ENCODE data around the gene MT1G. TPM values are rescaled to one million over a fixed set of nuclear protein-coding genes. Genes with fewer than 3 reads are reported as not detected.
A peak's percentile ranks its signal among the peaks of the same experiment; 100 is the strongest.

MT1G gene
- total and polyA plus RNA-seq, 4 donors, result 5.3 to 118 (median 31.5) TPM

- Histone ChIP-seq H3K36me3 (ENCODE audit: control insufficient read depth in 1 of 2, insufficient read depth in 2 of 2, low read length in 1 of 2) (no peaks in the 10 kb centered on the region), H3K27me3 (ENCODE audit: control insufficient read depth in 1 of 2, insufficient read depth in 2 of 2, low read length in 1 of 2) (no peaks in the 10 kb centered on the region), H3K9me3 (ENCODE audit: control insufficient read depth, low read length) (no peaks in the 10 kb centered on the region), H3K4me3 (ENCODE audit: low read length in 2 of 2) (no peak within 1 kb of the TSS), H3K27ac (ENCODE audit: low read depth in 1 of 2, low read length in 2 of 2) (peak within 1 kb of the TSS in 1 of 2 donors; percentile 39), H3K4me1 (ENCODE audit: control insufficient read depth in 1 of 2, insufficient read depth in 2 of 2, low read length in 2 of 2) (no peaks in the 10 kb centered on the region)
- intact Hi-C loops (cut with DNase I), result no loop called here
- ATAC-seq (ENCODE audit: low FRiP score), result peak; percentile 90
- 20 to 23% methylated on average over 68 of the region's 68 CpGs for WGBS, 2 donors
- DNase-seq, result peak; percentile 89 to 95
These were observed 29.8 kb downstream of the MT1G start, which contains the start of gene MT1A for GRCh38 chr16:56637814-56638750. Gene MT1A, plus strand, starts transcription at chr16:56638666. Its CDS starts 73 bp downstream, at chr16:56638739.

GRCh38 chr16:56636616-56637413 lies 31.1 kb downstream of the MT1G start:
- 85% methylated on average over 9 of the region's 9 CpGs for WGBS, 2 donors
- H3K36me3 ChIP-seq (ENCODE audit: control insufficient read depth in 1 of 2, insufficient read depth in 2 of 2, low read length in 1 of 2), result no peaks in the 10 kb centered on the region
- DNase-seq (no peak), ATAC-seq (ENCODE audit: low FRiP score) (no peak)
- intact Hi-C loops (cut with DNase I), result no loop called here
- no peaks in the 10 kb centered on the region for H3K9me3 ChIP-seq (ENCODE audit: control insufficient read depth, low read length)
- H3K27ac ChIP-seq (ENCODE audit: low read depth in 1 of 2, low read length in 2 of 2), result no peak overlapping the region
- H3K4me1 ChIP-seq (ENCODE audit: control insufficient read depth in 1 of 2, insufficient read depth in 2 of 2, low read length in 2 of 2), result no peaks in the 10 kb centered on the region
- no peaks in the 10 kb centered on the region for H3K27me3 ChIP-seq (ENCODE audit: control insufficient read depth in 1 of 2, insufficient read depth in 2 of 2, low read length in 1 of 2)
- H3K4me3 ChIP-seq (ENCODE audit: low read length in 2 of 2), result no peak overlapping the region

GRCh38 chr16:56635441-56635967 lies 32.4 kb downstream of the MT1G start:
- Histone ChIP-seq H3K4me1 (ENCODE audit: control insufficient read depth in 1 of 2, insufficient read depth in 2 of 2, low read length in 2 of 2) (no peaks in the 10 kb centered on the region), H3K36me3 (ENCODE audit: control insufficient read depth in 1 of 2, insufficient read depth in 2 of 2, low read length in 1 of 2) (no peaks in the 10 kb centered on the region), H3K27ac (ENCODE audit: low read depth in 1 of 2, low read length in 2 of 2) (no peak overlapping the region), H3K9me3 (ENCODE audit: control insufficient read depth, low read length) (no peaks in the 10 kb centered on the region), H3K27me3 (ENCODE audit: control insufficient read depth in 1 of 2, insufficient read depth in 2 of 2, low read length in 1 of 2) (no peaks in the 10 kb centered on the region), H3K4me3 (ENCODE audit: low read length in 2 of 2) (no peak overlapping the region)
- intact Hi-C loops (cut with DNase I), result no loop called here
- WGBS, 2 donors, result 46 to 59% methylated on average over 31 to 40 of the region's 40 CpGs
- ATAC-seq (ENCODE audit: low FRiP score), result no peak
- no peak for DNase-seq

- no peak for ATAC-seq (ENCODE audit: low FRiP score)
- no peaks in the 10 kb centered on the region for H3K9me3 ChIP-seq (ENCODE audit: control insufficient read depth, low read length)
- intact Hi-C loops (cut with DNase I), result no loop called here
- 68 to 72% methylated on average over 47 of the region's 47 CpGs for WGBS, 2 donors
- no peak overlapping the region for H3K27ac ChIP-seq (ENCODE audit: low read depth in 1 of 2, low read length in 2 of 2)
- no peaks in the 10 kb centered on the region for H3K36me3 ChIP-seq (ENCODE audit: control insufficient read depth in 1 of 2, insufficient read depth in 2 of 2, low read length in 1 of 2)
- H3K4me1 ChIP-seq (ENCODE audit: control insufficient read depth in 1 of 2, insufficient read depth in 2 of 2, low read length in 2 of 2), result no peaks in the 10 kb centered on the region
- no peak for DNase-seq
- no peaks in the 10 kb centered on the region for H3K27me3 ChIP-seq (ENCODE audit: control insufficient read depth in 1 of 2, insufficient read depth in 2 of 2, low read length in 1 of 2)
- no peak overlapping the region for H3K4me3 ChIP-seq (ENCODE audit: low read length in 2 of 2)
These were observed 33.0 kb downstream of the MT1G start for GRCh38 chr16:56634715-56635440.

- Histone ChIP-seq H3K4me1 (ENCODE audit: control insufficient read depth in 1 of 2, insufficient read depth in 2 of 2, low read length in 2 of 2) (no peaks in the 10 kb centered on the region), H3K4me3 (ENCODE audit: low read length in 2 of 2) (no peak overlapping the region), H3K27ac (ENCODE audit: low read depth in 1 of 2, low read length in 2 of 2) (no peak overlapping the region), H3K27me3 (ENCODE audit: control insufficient read depth in 1 of 2, insufficient read depth in 2 of 2, low read length in 1 of 2) (no peaks in the 10 kb centered on the region), H3K9me3 (ENCODE audit: control insufficient read depth, low read length) (no peaks in the 10 kb centered on the region), H3K36me3 (ENCODE audit: control insufficient read depth in 1 of 2, insufficient read depth in 2 of 2, low read length in 1 of 2) (no peaks in the 10 kb centered on the region)
- intact Hi-C loops (cut with DNase I), result no loop called here
- no peak for ATAC-seq (ENCODE audit: low FRiP score)
- no peak for DNase-seq
- 28 to 43% methylated on average over 7 of the region's 7 CpGs for WGBS, 2 donors
These were observed 34.3 kb downstream of the MT1G start for GRCh38 chr16:56633535-56633934.

DNA sequence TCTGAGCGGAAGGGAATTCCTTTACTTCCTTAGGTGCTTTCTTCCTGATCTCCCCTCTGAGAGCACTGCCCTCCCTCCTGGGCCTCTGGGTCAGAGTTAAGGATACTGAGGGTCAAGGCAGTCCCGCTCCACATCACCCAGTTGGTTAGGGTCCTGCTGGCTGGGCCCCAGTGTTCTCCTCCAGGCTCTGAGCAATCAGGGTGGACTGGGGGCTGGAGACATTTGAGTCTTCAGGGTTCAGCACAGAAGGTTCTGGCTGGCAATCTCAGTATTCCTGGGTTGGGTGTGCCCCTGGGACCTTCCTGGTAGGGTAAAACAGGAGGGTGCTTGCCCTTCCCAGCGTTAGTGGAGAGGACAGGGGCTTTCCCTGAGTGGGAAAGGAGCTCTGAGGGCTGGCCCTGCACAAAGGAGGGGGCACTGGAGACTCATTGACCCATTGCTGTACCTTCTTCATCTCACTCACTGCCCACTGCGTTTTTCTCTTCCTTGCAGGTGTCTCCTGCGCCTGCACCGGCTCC lies 35.0 kb downstream of the MT1G start:
- H3K27me3 ChIP-seq (ENCODE audit: control insufficient read depth in 1 of 2, insufficient read depth in 2 of 2, low read length in 1 of 2), result no peaks in the 10 kb centered on the region
- peak; percentile 2 for ATAC-seq (ENCODE audit: low FRiP score)
- no peaks in the 10 kb centered on the region for H3K4me1 ChIP-seq (ENCODE audit: control insufficient read depth in 1 of 2, insufficient read depth in 2 of 2, low read length in 2 of 2)
- no peak for DNase-seq
- 45 to 56% methylated on average over 6 of the region's 6 CpGs for WGBS, 2 donors
- H3K27ac ChIP-seq (ENCODE audit: low read depth in 1 of 2, low read length in 2 of 2), result peak overlapping the region in 1 of 2 donors; percentile 77
- no peaks in the 10 kb centered on the region for H3K36me3 ChIP-seq (ENCODE audit: control insufficient read depth in 1 of 2, insufficient read depth in 2 of 2, low read length in 1 of 2)
- intact Hi-C loops (cut with DNase I), result no loop called here
- no peaks in the 10 kb centered on the region for H3K9me3 ChIP-seq (ENCODE audit: control insufficient read depth, low read length)
- peak overlapping the region; percentile 37 to 49 for H3K4me3 ChIP-seq (ENCODE audit: low read length in 2 of 2)

- peak within 1 kb of the TSS in 1 of 2 donors; percentile 87 for H3K27ac ChIP-seq (ENCODE audit: low read depth in 1 of 2, low read length in 2 of 2)
- H3K27me3 ChIP-seq (ENCODE audit: control insufficient read depth in 1 of 2, insufficient read depth in 2 of 2, low read length in 1 of 2), result no peaks in the 10 kb centered on the region
- no peaks in the 10 kb centered on the region for H3K4me1 ChIP-seq (ENCODE audit: control insufficient read depth in 1 of 2, insufficient read depth in 2 of 2, low read length in 2 of 2)
These were observed 35.6 kb downstream of the MT1G start, which contains the start of gene MT1M for GRCh38 chr16:56632156-56632847. Gene MT1M, plus strand, starts transcription at chr16:56632659. Its CDS starts 73 bp downstream, at chr16:56632732.

More at GRCh38 chr16:56632156-56632847, 35.6 kb downstream of the MT1G start, which contains the start of gene MT1M:
- Histone ChIP-seq H3K9me3 (ENCODE audit: control insufficient read depth, low read length) (no peaks in the 10 kb centered on the region), H3K4me3 (ENCODE audit: low read length in 2 of 2) (peak within 1 kb of the TSS; percentile 37 to 49), H3K36me3 (ENCODE audit: control insufficient read depth in 1 of 2, insufficient read depth in 2 of 2, low read length in 1 of 2) (no peaks in the 10 kb centered on the region)
- intact Hi-C loops (cut with DNase I), result no loop called here
- DNase-seq (peak; percentile 82 to 92), ATAC-seq (ENCODE audit: low FRiP score) (peak; percentile 94)
- WGBS, 2 donors, result 1 to 2% methylated on average over 53 to 61 of the region's 61 CpGs

All from aorta (tissue), 5 donors.